Activated CD8-positive, alpha-beta memory T cell treated with anti-CD3 and anti-CD28 coated beads for 1 hour (primary cell): Measurements from ENCODE around the gene SOCS7.
"Not testable (repeated sequence)": the region's sequence is repeated elsewhere in the genome, so short reads cannot be mapped to it uniquely, and the experiment has no call there.

ENCODE experiments used
- DNase-seq, 2 donors: peaks; one replicate each; pipeline ENCODE4 v3.0.0-alpha.2; 2020; ENCODE audit warnings: low read depth in 1 of 2; ENCODE audit errors: extremely low read depth in 1 of 2

SOCS7 gene

GRCh38 chr17:38437313-38437712 is 85.7 kb downstream of the SOCS7 start:
- DNase-seq: not testable (repeated sequence)

GRCh38 chr17:38439436-38439835 is 87.8 kb downstream of the SOCS7 start:
- no peak for DNase-seq

GRCh38 chr17:38440614-38441397 is 89.2 kb downstream of the SOCS7 start:
- DNase-seq: no peak

- no peak for DNase-seq
Measured at GRCh38 chr17:38441429-38442061, 89.9 kb downstream of the SOCS7 start.

- no peak for DNase-seq
Measured at GRCh38 chr17:38442548-38442947, 90.9 kb downstream of the SOCS7 start.

- no peak for DNase-seq
Measured at GRCh38 chr17:38443356-38444031, 91.8 kb downstream of the SOCS7 start.

GRCh38 chr17:38444151-38444550 is 92.5 kb downstream of the SOCS7 start:
- DNase-seq: peak in 1 of 2 donors; percentile 28

- no peak for DNase-seq
Measured at GRCh38 chr17:38447502-38448085, 96.0 kb downstream of the SOCS7 start.

GRCh38 chr17:38448208-38448771 is 96.6 kb downstream of the SOCS7 start:
- no peak for DNase-seq

- DNase-seq: no peak
Measured at GRCh38 chr17:38449364-38449763, 97.7 kb downstream of the SOCS7 start.

GRCh38 chr17:38450557-38451029 is 98.9 kb downstream of the SOCS7 start:
- no peak for DNase-seq

- no peak for DNase-seq
Measured at GRCh38 chr17:38451030-38451839, 99.6 kb downstream of the SOCS7 start.

GRCh38 chr17:38451840-38452529 is 100.3 kb downstream of the SOCS7 start:
- no peak for DNase-seq

- no peak for DNase-seq
Measured at GRCh38 chr17:38452719-38453118, 101.1 kb downstream of the SOCS7 start.

- DNase-seq: no peak
Measured at GRCh38 chr17:38453951-38454421, 102.3 kb downstream of the SOCS7 start.

GRCh38 chr17:38454532-38454931 is 102.9 kb downstream of the SOCS7 start:
- no peak for DNase-seq
